HUES6 (cell line): ENCODE data around the gene NAT8L.

Experiments
- H3K27ac ChIP-seq: 2 replicates; pipeline ENCODE4 v1.7.0; 2013; ENCODE audit warnings: low read depth, mild to moderate bottlenecking, low read length, inconsistent platforms
- H3K27me3 ChIP-seq: 2 replicates; pipeline ENCODE4 v1.6.1; 2013; ENCODE audit warnings: low read length; ENCODE audit not compliant: control insufficient read depth, insufficient read depth
- H3K36me3 ChIP-seq: 2 replicates; pipeline ENCODE4 v1.6.1; 2013; ENCODE audit warnings: low read length; ENCODE audit not compliant: control insufficient read depth, insufficient read depth
- H3K4me1 ChIP-seq: 2 replicates; pipeline ENCODE4 v1.6.1; 2013; ENCODE audit warnings: low read length; ENCODE audit not compliant: control insufficient read depth, insufficient read depth
- H3K4me3 ChIP-seq: 2 replicates; pipeline ENCODE4 v1.5.1; 2013; ENCODE audit warnings: low read depth, low read length
- H3K9ac ChIP-seq: one replicate; pipeline ENCODE4 v1.6.1; 2013; ENCODE audit warnings: mild to moderate bottlenecking, low read length
- H3K9me3 ChIP-seq: 2 replicates; pipeline ENCODE4 v1.6.1; 2013; ENCODE audit warnings: low read depth, low read length; ENCODE audit not compliant: control insufficient read depth, insufficient read depth

The NAT8L gene

DNA sequence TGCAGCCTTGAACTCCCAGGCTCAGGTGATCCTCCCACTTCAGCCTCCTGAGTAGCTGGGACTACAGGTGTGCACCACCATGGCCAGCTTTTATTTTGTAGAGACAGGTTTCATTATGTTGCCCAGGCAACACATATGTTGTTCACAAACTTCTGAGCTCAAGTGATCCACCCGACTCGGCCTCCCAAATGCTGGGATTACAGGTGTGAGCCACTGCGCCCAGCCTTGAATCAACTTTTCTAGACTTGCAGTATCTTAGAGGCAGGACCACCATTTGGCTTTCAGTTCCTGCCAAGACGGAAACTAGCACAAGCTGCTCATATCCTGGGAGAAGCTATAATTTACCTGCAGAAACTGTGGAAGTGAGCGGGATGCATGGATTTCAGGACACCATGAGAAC is 19.9 kb downstream of the NAT8L start:
- Histone ChIP-seq H3K4me3 (no peak overlapping the region), H3K27me3 (no peaks in the 10 kb centered on the region), H3K27ac (no peak overlapping the region), H3K36me3 (no peaks in the 10 kb centered on the region), H3K9me3 (no peaks in the 10 kb centered on the region), H3K4me1 (no peaks in the 10 kb centered on the region), H3K9ac (no peak overlapping the region)

DNA sequence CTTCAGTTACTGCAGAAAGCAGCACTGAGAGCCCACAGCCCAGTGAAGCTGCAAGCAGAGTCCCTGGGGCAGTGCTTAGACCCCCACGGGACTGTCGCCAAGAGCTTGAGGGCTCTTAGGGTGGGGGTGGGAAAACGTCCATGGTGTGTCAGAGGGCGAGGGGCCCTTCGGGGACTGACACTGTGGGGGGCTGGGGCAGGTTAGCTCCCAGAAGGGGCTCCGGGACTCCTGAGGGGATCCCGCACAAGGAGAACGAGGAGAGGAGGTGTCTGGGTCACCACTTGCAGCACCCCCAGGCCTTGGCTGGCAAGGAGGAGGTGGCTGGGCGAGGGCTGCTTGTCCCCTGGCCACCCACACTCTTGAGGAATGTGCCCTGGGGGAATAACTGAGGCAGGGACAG is 20.8 kb downstream of the NAT8L start:
- no peak overlapping the region for H3K27ac ChIP-seq
- no peaks in the 10 kb centered on the region for H3K36me3 ChIP-seq
- H3K9ac ChIP-seq: no peak overlapping the region
- no peak overlapping the region for H3K4me3 ChIP-seq
- no peaks in the 10 kb centered on the region for H3K9me3 ChIP-seq
- no peaks in the 10 kb centered on the region for H3K27me3 ChIP-seq
- no peaks in the 10 kb centered on the region for H3K4me1 ChIP-seq

DNA sequence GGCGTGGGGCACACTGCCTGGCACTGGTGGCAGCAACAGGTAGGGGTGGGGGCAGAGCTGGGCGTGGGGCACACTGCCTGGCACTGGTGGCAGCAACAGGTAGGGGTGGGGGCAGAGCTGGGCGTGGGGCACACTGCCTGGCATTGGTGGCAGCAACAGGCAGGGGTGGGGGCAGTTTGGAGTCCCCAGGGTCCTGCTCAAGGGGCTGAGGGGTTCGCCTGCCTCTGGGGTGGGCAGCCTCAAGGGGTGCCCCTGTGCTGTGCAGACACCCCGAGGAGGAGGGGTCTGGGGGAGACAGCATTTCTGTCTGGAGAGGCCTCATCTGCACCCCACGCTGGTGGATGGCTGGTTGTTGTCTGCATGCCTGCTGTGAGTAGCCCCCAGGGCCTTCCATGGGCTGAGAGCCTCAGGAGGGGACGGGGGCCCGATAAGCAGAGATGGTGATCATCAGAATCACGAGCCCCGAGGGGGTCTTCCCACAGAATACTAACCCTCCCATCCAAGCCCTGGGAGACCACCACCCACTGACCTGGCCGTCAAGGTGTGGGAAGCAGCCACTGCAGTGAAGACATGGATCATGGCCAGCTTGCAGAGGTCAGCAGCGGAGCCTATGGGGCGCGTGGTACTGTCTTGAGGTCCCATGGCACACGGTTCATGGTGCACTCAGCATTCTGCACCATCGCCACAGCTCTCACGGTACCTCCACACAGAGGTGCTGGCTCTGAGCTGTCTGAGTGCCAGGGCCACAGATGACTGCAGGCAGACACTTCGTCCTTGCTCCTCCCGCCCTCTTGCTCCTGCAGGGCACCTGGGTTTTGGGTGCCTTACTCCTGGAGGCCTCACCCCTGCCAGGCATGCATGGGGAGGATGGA is 21.5 kb downstream of the NAT8L start:
- no peaks in the 10 kb centered on the region for H3K9me3 ChIP-seq
- no peaks in the 10 kb centered on the region for H3K36me3 ChIP-seq
- H3K4me3 ChIP-seq: no peak overlapping the region
- H3K9ac ChIP-seq: no peak overlapping the region
- H3K27ac ChIP-seq: no peak overlapping the region
- H3K4me1 ChIP-seq: no peaks in the 10 kb centered on the region
- no peaks in the 10 kb centered on the region for H3K27me3 ChIP-seq

DNA sequence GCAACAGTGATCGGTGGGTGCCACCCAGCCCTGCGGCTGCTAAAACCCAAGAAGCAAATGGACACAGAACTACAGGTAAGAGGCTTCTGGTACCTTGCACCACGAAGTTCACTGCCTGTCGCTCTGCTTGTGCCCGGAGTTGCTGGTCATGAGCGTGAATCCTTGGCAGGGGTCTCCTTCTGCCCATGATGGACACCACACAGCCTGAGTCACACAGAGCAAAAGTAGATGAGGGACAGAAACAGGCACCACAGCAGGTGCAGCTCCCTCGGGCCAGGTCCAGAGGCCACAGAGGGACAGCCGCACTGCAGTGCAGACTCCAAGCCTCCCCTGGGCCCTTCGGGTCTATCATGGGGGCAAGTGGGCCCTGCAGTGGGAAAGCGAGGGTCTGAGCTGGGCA is 22.4 kb downstream of the NAT8L start:
- H3K27ac ChIP-seq: no peak overlapping the region
- H3K36me3 ChIP-seq: no peaks in the 10 kb centered on the region
- H3K4me3 ChIP-seq: no peak overlapping the region
- no peaks in the 10 kb centered on the region for H3K9me3 ChIP-seq
- H3K9ac ChIP-seq: no peak overlapping the region
- H3K27me3 ChIP-seq: no peaks in the 10 kb centered on the region
- no peaks in the 10 kb centered on the region for H3K4me1 ChIP-seq

DNA sequence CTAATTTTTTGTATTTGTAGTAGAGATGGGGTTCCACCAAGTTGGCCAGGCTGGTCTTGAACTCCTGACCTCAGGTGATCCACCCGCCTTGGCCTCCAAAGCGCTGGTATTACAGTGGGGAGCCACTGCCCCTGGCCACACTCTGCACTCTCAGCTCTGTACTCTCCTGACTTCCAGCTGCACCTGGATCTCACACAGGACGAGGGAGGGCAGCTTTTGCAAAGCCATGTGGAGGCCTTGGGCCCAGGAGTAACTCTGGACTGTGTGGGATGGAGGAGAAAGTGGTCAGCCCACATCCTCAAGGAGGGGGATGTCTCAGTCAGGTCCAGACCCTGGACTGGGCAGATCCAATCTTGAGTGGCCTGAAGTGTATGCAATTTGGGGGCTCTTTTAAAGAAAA is 23.0 kb downstream of the NAT8L start:
- no peak overlapping the region for H3K9ac ChIP-seq
- no peaks in the 10 kb centered on the region for H3K27me3 ChIP-seq
- H3K4me1 ChIP-seq: no peaks in the 10 kb centered on the region
- no peak overlapping the region for H3K27ac ChIP-seq
- H3K4me3 ChIP-seq: no peak overlapping the region
- H3K9me3 ChIP-seq: no peaks in the 10 kb centered on the region
- H3K36me3 ChIP-seq: no peaks in the 10 kb centered on the region

DNA sequence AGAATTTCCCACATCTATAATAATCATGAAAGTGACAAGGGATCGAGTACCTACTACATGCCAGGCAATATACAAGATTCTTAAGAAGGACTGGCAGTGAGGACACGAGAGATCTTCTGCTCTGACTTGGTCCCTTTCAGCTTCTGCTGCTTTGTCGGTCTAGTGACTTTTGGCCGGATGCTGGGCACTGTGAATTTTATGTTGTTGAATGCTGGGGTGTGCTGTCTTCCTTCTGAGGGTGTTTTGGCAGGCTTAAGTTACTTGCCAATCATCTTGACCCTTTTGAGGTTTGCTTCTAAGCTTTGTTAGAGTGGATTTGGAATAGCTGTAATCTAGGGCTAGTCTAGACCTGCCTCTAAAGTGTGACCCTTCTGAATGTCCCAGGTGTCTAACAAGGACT is 23.5 kb downstream of the NAT8L start:
- Histone ChIP-seq H3K9ac (no peak overlapping the region), H3K27me3 (no peaks in the 10 kb centered on the region), H3K36me3 (no peaks in the 10 kb centered on the region), H3K4me1 (no peaks in the 10 kb centered on the region), H3K9me3 (no peaks in the 10 kb centered on the region), H3K4me3 (no peak overlapping the region), H3K27ac (no peak overlapping the region)

DNA sequence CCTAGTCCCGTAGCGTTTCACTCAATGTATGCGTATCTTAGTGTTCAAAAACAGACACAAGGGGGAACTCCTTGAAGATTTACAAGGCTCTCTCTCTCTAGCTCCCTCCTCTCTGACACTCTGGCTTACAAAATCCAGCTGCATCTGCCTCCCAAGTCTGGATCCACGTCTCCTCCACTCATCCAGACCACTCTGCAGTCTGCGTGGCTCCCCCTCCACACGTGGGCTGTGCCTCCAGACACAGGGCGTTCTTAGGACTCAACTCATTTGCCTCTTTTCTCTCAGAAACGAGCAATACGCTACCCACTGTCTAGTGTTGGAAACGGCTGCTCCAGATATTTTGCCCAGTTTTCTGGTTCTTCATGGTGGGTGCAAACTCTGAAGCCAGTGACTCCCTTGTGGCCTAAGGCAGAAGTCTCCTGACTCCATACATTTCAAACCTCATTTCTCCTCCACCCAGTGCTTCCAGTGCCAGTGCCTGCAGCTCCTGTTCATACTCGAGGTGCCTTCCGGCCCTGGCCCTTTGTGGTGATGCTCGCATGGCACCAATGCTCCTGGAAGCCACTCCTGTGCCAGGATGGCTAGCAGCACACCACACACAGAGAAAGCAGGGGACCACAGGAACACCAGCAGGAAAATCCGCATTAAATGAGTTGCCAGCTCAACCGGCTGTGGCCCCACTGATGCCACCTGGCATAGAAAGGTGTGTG is 24.1 kb downstream of the NAT8L start:
- no peaks in the 10 kb centered on the region for H3K9me3 ChIP-seq
- no peak overlapping the region for H3K4me3 ChIP-seq
- H3K27ac ChIP-seq: no peak overlapping the region
- H3K4me1 ChIP-seq: no peaks in the 10 kb centered on the region
- H3K27me3 ChIP-seq: no peaks in the 10 kb centered on the region
- no peaks in the 10 kb centered on the region for H3K36me3 ChIP-seq
- H3K9ac ChIP-seq: no peak overlapping the region

DNA sequence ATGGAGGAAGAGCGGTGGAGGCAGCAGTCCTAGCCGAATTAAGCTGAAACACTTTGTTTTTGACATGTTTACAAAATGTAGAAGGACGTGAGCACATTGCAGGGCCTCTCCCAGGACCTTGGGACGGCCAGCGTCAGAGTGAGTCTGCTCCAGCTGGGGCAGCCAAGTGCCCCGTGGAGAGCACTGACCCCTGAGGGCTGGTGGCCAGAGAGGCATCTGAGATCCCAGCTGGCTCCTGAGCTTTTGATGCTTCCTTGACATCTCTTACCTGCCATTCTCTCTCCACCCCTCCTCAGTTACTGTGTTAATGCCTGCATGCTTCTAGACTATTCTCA is 24.7 kb downstream of the NAT8L start:
- Histone ChIP-seq H3K4me1 (no peaks in the 10 kb centered on the region), H3K27me3 (no peaks in the 10 kb centered on the region), H3K9ac (no peak overlapping the region)

DNA sequence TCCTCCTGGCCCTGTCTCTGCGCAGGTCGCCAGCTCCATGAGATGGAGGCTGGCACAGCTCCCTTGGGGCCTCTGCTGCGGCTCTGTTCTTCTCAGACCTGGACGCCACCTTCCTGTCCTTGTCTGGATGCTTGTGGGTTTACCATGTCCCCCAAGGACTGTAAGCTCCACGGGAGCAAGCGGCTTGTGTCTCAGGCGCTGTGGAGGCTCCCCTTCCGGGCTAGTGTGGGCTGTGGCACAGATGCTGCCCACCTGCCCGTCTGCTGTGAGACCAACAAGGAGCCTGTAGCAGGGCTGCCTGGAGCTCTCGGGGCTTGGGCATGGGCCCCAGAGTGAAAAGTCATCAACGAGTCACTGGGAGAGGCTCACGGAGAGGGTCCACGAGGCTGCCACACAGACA is 25.2 kb downstream of the NAT8L start:
- Histone ChIP-seq H3K9me3 (no peaks in the 10 kb centered on the region), H3K4me1 (no peaks in the 10 kb centered on the region), H3K27ac (no peak overlapping the region), H3K36me3 (no peaks in the 10 kb centered on the region), H3K9ac (no peak overlapping the region), H3K4me3 (no peak overlapping the region), H3K27me3 (no peaks in the 10 kb centered on the region)

More for the DNA sequence above, 24.7 kb downstream of the NAT8L start:
- Histone ChIP-seq H3K9me3 (no peaks in the 10 kb centered on the region), H3K36me3 (no peaks in the 10 kb centered on the region), H3K27ac (no peak overlapping the region), H3K4me3 (no peak overlapping the region)

DNA sequence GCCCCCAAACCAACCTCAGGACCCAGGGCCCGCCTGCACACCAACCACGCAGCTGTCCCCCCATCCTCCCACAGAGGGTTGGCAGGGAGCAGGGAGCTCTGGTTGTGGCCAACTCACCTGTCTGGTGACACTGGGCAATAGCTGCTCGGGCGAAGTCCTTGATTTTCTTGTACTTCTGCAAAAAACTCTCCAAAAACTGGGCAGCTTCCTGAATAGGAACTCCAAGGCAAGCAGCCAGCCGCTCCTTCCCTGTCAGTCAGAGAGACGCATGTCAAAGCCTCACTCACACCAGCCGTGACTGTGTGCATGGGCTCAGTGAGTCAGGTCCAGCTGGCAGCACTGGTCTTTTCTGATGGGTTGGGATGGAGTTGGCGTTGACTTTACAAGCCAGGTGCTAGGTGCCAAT is 26.4 kb downstream of the NAT8L start:
- no peak overlapping the region for H3K9ac ChIP-seq
- H3K36me3 ChIP-seq: no peaks in the 10 kb centered on the region
- H3K4me3 ChIP-seq: no peak overlapping the region
- H3K9me3 ChIP-seq: no peaks in the 10 kb centered on the region
- no peaks in the 10 kb centered on the region for H3K4me1 ChIP-seq
- H3K27ac ChIP-seq: no peak overlapping the region
- H3K27me3 ChIP-seq: no peaks in the 10 kb centered on the region

DNA sequence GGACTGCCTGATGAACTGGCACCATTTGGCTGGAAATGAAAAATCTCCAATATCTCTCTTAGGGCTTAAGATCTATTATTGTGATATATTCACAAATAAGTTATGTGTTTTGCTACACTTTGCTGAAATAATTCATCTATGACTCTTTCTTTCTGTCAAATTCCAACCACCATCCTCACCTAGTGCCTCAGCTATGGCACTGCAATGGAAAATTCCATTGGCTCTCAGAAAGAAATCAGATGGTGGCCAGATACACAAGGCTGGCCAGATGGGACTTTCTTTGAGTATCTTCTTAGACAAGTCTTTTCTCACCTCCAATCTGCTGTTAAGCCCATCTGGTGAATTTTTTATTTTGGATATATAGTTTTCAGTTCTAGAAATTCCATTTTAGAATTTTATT is 28.0 kb downstream of the NAT8L start:
- Histone ChIP-seq H3K27ac (no peak overlapping the region), H3K9me3 (no peaks in the 10 kb centered on the region), H3K36me3 (no peaks in the 10 kb centered on the region), H3K27me3 (0 out of 2 replicates have a peak, but pooled peaks cover 4% of the 10 kb centered on the region), H3K4me3 (no peak overlapping the region), H3K9ac (no peak overlapping the region), H3K4me1 (no peaks in the 10 kb centered on the region)
